Gastrocnemius medialis (tissue), 4 donors: ENCODE measurements around the gene LIPH.

Experiments
- CTCF ChIP-seq, 5 experiments: fragments of 450-650 bp in 3 of 5; fragments of 200-600 bp in 2 of 5; sonication (generic) in 2 of 5; IDR thresholded peaks in 4 of 5; conservative IDR thresholded peaks in 1 of 5; 1 replicate in 4 of 5; 2 replicates in 1 of 5; pipeline ENCODE4 v1.5.1; 2016 to 2019; ENCODE audit warnings: antibody characterized with exemption in 5 of 5, mild to moderate bottlenecking in 3 of 5, moderate library complexity in 3 of 5
- POLR2A ChIP-seq, 2 donors: fragments of 450-650 bp; IDR thresholded peaks; one replicate each; pipeline ENCODE4 v1.6.1; 2017; ENCODE audit warnings: antibody characterized with exemption in 2 of 2, mild to moderate bottlenecking in 2 of 2, moderate library complexity in 2 of 2

GRCh38 chr3:185490241-185490640 lies 62.1 kb downstream of the LIPH start:
- TF ChIP-seq CTCF (IDR thresholded peaks at IDR 0.05 in 4 of 5, conservative IDR thresholded peaks at IDR 0.05 in 1 of 5) = no peak
- TF ChIP-seq POLR2A (IDR thresholded peaks at IDR 0.05) = no peak
